ENCODE results near the gene MRPL40.

Gene MRPL40

DNA sequence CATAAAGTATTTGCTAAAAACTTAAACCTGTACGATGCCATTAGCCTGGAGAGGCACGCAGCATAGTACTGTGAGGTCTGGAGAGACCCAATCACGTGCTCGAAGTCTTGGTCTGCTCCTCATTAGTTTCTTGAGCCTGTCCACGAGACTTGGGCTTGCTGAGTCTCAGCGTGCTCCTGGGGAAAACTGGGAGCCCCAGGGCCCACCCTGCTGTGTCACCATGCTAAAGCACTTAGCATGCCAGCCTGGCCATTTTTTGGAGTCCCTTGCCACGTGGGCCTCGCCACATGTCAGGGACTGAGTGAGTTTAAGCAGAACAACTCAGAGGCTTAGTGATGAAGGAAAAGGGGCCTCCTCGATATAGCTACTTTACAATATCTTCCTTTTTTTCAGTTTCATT, 50.0 kb downstream of the MRPL40 start:
- DNase-seq (ENCODE audit: extremely low spot score), result no peak
- ChIA-PET CTCF (no interaction called here), POLR2A (no interaction called here)
- TF ChIP-seq FOXK2 (IDR thresholded peaks at IDR 0.05) (no peak), ARNT (IDR thresholded peaks at IDR 0.05) (no peak), ELF4 (IDR thresholded peaks at IDR 0.05) (no peak), SUZ12 (IDR thresholded peaks at IDR 0.05) (no peak), CTBP1 (IDR thresholded peaks at IDR 0.05; ENCODE audit: borderline replicate concordance) (no peak)

DNA sequence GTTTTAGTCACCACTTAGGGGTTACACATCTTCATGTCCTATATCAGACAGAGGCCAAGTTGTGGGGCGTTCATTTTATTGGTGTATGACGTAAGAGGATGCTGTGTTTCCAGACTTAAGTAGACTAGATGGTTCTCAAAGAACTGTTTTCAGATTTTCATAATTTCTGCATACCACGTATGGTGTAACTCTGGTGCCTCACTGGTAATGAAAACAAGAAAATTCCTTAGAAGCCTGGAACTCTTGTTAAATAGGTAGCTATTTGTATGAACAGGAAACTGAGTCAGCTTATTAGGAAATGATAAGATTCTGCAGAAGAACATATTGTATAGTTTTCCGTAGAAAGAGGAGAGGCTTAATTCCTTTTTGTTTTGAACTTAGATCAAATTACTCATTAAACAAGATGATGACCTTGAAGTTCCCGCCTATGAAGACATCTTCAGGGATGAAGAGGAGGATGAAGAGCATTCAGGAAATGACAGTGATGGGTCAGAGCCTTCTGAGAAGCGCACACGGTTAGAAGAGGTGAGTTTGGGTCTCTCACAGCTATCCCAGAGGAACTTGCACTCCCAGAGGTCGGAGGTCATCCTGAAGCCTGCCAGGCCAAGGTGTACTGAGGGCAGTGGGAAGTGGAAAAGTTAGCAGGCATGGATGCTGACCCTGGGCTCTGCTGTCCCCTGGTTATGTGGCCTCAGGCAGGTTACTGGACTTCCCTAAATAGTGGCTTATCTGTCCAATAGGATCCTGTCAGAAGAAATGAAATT, 51.3 kb downstream of the MRPL40 start:
- ChIA-PET CTCF (no interaction called here), POLR2A (no interaction called here)
- TF ChIP-seq ARNT (IDR thresholded peaks at IDR 0.05), result no peak
- TF ChIP-seq HDGF (IDR thresholded peaks at IDR 0.05; ENCODE audit: borderline replicate concordance), result no peak
- no peak for TF ChIP-seq FOXK2 (IDR thresholded peaks at IDR 0.05)
- TF ChIP-seq SUZ12 (IDR thresholded peaks at IDR 0.05), result no peak
- no peak for TF ChIP-seq CTBP1 (IDR thresholded peaks at IDR 0.05; ENCODE audit: borderline replicate concordance)
- TF ChIP-seq FOXM1 (IDR thresholded peaks at IDR 0.05; ENCODE audit: borderline replicate concordance), result no peak
- no peak for TF ChIP-seq LEF1 (IDR thresholded peaks at IDR 0.05; ENCODE audit: borderline replicate concordance)
- no peak for TF ChIP-seq SP1 (IDR thresholded peaks at IDR 0.05)
- no peak for TF ChIP-seq NFRKB (IDR thresholded peaks at IDR 0.05)
- DNase-seq (ENCODE audit: extremely low spot score), result no peak

Measured in HEK293T (cell line).